Stimulated activated CD4-positive, alpha-beta T cell treated with anti-CD3 and anti-CD28 coated beads, Interleukin-12 subunit alpha, Interleukin-12 subunit beta, amount 100 ng/mL, for 24 hours (primary cell): Measurements from ENCODE around the gene MRPL24.

Experiments used
- DNase-seq, 2 experiments: peaks; one replicate each; pipeline ENCODE4 v3.0.0-alpha.2; 2020; ENCODE audit warnings: low read depth in 2 of 2

MRPL24 gene

GRCh38 chr1:156743367-156744302 is 2.7 kb upstream of the MRPL24 start:
- DNase-seq, result no peak

GRCh38 chr1:156742801-156743200 is 1.9 kb upstream of the MRPL24 start:
- DNase-seq, result no peak

GRCh38 chr1:156742017-156742416 is 1.1 kb upstream of the MRPL24 start:
- DNase-seq, result no peak

- no peak for DNase-seq
These were observed 644 bp upstream of the MRPL24 start for GRCh38 chr1:156741481-156741983.

GRCh38 chr1:156740237-156740740 is 599 bp downstream of the MRPL24 start:
- DNase-seq, result no peak

GRCh38 chr1:156738916-156739315 is 2.0 kb downstream of the MRPL24 start:
- no peak for DNase-seq

GRCh38 chr1:156738407-156738806 is 2.5 kb downstream of the MRPL24 start:
- DNase-seq, result no peak

GRCh38 chr1:156733989-156734584 is 6.8 kb downstream of the MRPL24 start:
- DNase-seq, result no peak

GRCh38 chr1:156728599-156729462 is 12.1 kb downstream of the MRPL24 start, which contains the start of gene ISG20L2:
Gene ISG20L2, minus strand, starts transcription at chr1:156728766. Its CDS starts 1,114 bp downstream, at chr1:156727652.
- DNase-seq, result peak; percentile 87 to 94

- DNase-seq, result peak; percentile 65 to 75
These were observed 12.8 kb downstream of the MRPL24 start, which contains the start of gene METTL25B for GRCh38 chr1:156727926-156728598. Gene METTL25B, plus strand, starts transcription at chr1:156728469. Its CDS starts 636 bp downstream, at chr1:156729105.

GRCh38 chr1:156727492-156727891 is 13.4 kb downstream of the MRPL24 start:
- no peak for DNase-seq

- DNase-seq, result peak in 1 of 2 experiments; percentile 48
These were observed 14.2 kb downstream of the MRPL24 start for GRCh38 chr1:156726549-156727226.

GRCh38 chr1:156725683-156726280 is 15.1 kb downstream of the MRPL24 start:
- DNase-seq, result peak; percentile 45 to 72

- no peak for DNase-seq
These were observed 19.4 kb downstream of the MRPL24 start for GRCh38 chr1:156721535-156721934.

GRCh38 chr1:156721131-156721530 is 19.8 kb downstream of the MRPL24 start:
- DNase-seq, result no peak

GRCh38 chr1:156717351-156717750 is 23.5 kb downstream of the MRPL24 start:
- DNase-seq, result no peak

- no peak for DNase-seq
These were observed 26.1 kb downstream of the MRPL24 start for GRCh38 chr1:156714830-156715229.

GRCh38 chr1:156712626-156713025 is 28.3 kb downstream of the MRPL24 start:
- no peak for DNase-seq

- no peak for DNase-seq
These were observed 29.7 kb downstream of the MRPL24 start for GRCh38 chr1:156711011-156711817.
